GM19193 (cell line): Measurements from ENCODE around the gene DIS3L2.

Experiments used
- POLR2A ChIP-seq: IDR thresholded peaks from 4 replicates; pipeline ENCODE4 v1.6.1; 2011; ENCODE audit not compliant: insufficient read depth, insufficient read length; ENCODE audit errors: extremely low read depth

The DIS3L2 gene

GRCh38 chr2:232200195-232200594, 238.7 kb downstream of the DIS3L2 start:
- TF ChIP-seq POLR2A, result no peak

- TF ChIP-seq POLR2A, result no peak
These were observed 241.8 kb downstream of the DIS3L2 start for GRCh38 chr2:232203166-232203891.

GRCh38 chr2:232203936-232204335, 242.4 kb downstream of the DIS3L2 start:
- TF ChIP-seq POLR2A, result no peak

- TF ChIP-seq POLR2A, result no peak
These were observed 243.0 kb downstream of the DIS3L2 start for GRCh38 chr2:232204457-232204931.

GRCh38 chr2:232207174-232207573, 245.7 kb downstream of the DIS3L2 start:
- no peak for TF ChIP-seq POLR2A

GRCh38 chr2:232210306-232210705, 248.8 kb downstream of the DIS3L2 start:
- TF ChIP-seq POLR2A, result no peak

- TF ChIP-seq POLR2A, result no peak
These were observed 250.5 kb downstream of the DIS3L2 start for GRCh38 chr2:232211743-232212686.

GRCh38 chr2:232213176-232213575, 251.7 kb downstream of the DIS3L2 start:
- TF ChIP-seq POLR2A, result no peak

- no peak for TF ChIP-seq POLR2A
These were observed 252.5 kb downstream of the DIS3L2 start for GRCh38 chr2:232214053-232214452.

GRCh38 chr2:232216028-232216427, 254.5 kb downstream of the DIS3L2 start:
- no peak for TF ChIP-seq POLR2A

GRCh38 chr2:232218778-232219495, 257.4 kb downstream of the DIS3L2 start:
- TF ChIP-seq POLR2A, result no peak

GRCh38 chr2:232219496-232219870, 258.0 kb downstream of the DIS3L2 start:
- no peak for TF ChIP-seq POLR2A

- TF ChIP-seq POLR2A, result no peak
These were observed 258.4 kb downstream of the DIS3L2 start for GRCh38 chr2:232219932-232220331.

GRCh38 chr2:232225429-232225828, 263.9 kb downstream of the DIS3L2 start:
- no peak for TF ChIP-seq POLR2A

GRCh38 chr2:232225895-232226294, 264.4 kb downstream of the DIS3L2 start:
- TF ChIP-seq POLR2A, result no peak
